SKM-1 (cell line): ENCODE results near the gene AMPD1.

Experiments
- DNase-seq: peaks from one replicate; lab custom pipeline; 2025; ENCODE audit not compliant: unreplicated experiment; lab: John Stamatoyannopoulos, UW

The AMPD1 gene

GRCh38 chr1:114641377-114641776 lies 54.0 kb downstream of the AMPD1 start:
- no peak for DNase-seq

GRCh38 chr1:114638910-114639309 lies 56.4 kb downstream of the AMPD1 start:
- DNase-seq, result no peak

- no peak for DNase-seq
Measured at GRCh38 chr1:114632427-114632826, 62.9 kb downstream of the AMPD1 start.

GRCh38 chr1:114627107-114627506 lies 68.2 kb downstream of the AMPD1 start:
- no peak for DNase-seq

GRCh38 chr1:114623364-114623763 lies 72.0 kb downstream of the AMPD1 start:
- no peak for DNase-seq
